NCI-H2107 (cell line): ENCODE data around the gene CAPN7.

Experiments
- DNase-seq: peaks from one replicate; lab custom pipeline; 2025; lab: John Stamatoyannopoulos, UW

CAPN7 gene

GRCh38 chr3:15276028-15276724 is 70.1 kb downstream of the CAPN7 start:
- no peak for DNase-seq

GRCh38 chr3:15277861-15278500 is 71.9 kb downstream of the CAPN7 start:
- DNase-seq = no peak

- no peak for DNase-seq
Observed at GRCh38 chr3:15279205-15279604, 73.2 kb downstream of the CAPN7 start.

GRCh38 chr3:15279671-15280402 is 73.8 kb downstream of the CAPN7 start:
- DNase-seq = no peak

GRCh38 chr3:15280853-15281532 is 74.9 kb downstream of the CAPN7 start:
- DNase-seq = no peak

- no peak for DNase-seq
Observed at GRCh38 chr3:15281817-15282216, 75.8 kb downstream of the CAPN7 start.

- DNase-seq = no peak
Observed at GRCh38 chr3:15283702-15284101, 77.7 kb downstream of the CAPN7 start.

GRCh38 chr3:15284121-15284889 is 78.3 kb downstream of the CAPN7 start:
- peak; percentile 55 for DNase-seq

GRCh38 chr3:15286022-15286421 is 80.0 kb downstream of the CAPN7 start:
- DNase-seq = no peak

- DNase-seq = no peak
Observed at GRCh38 chr3:15287565-15288330, 81.7 kb downstream of the CAPN7 start.

GRCh38 chr3:15288331-15289035 is 82.4 kb downstream of the CAPN7 start:
- no peak for DNase-seq

GRCh38 chr3:15289661-15290060 is 83.6 kb downstream of the CAPN7 start:
- no peak for DNase-seq

GRCh38 chr3:15290736-15291135 is 84.7 kb downstream of the CAPN7 start:
- no peak for DNase-seq

- DNase-seq = no peak
Observed at GRCh38 chr3:15291589-15292541, 85.8 kb downstream of the CAPN7 start.

GRCh38 chr3:15292765-15293522 is 86.9 kb downstream of the CAPN7 start:
- DNase-seq = no peak

- DNase-seq = no peak
Observed at GRCh38 chr3:15294929-15295328, 88.9 kb downstream of the CAPN7 start.

- DNase-seq = no peak
Observed at GRCh38 chr3:15295506-15295905, 89.5 kb downstream of the CAPN7 start.

- no peak for DNase-seq
Observed at GRCh38 chr3:15297608-15298350, 91.7 kb downstream of the CAPN7 start.
